HCT116 (cell line): ENCODE measurements around the gene ALX4.

Experiments used
- ATF3 ChIP-seq: IDR thresholded peaks from 2 replicates; pipeline ENCODE4 v1.6.1; 2012
- ELF1 ChIP-seq: IDR thresholded peaks from 2 replicates; pipeline ENCODE4 v1.6.1; 2012; ENCODE audit warnings: low read depth, borderline replicate concordance
- EZH2 ChIP-seq: fragments of 200-600 bp; sonication (generic); IDR thresholded peaks from 2 replicates; pipeline ENCODE4 v1.6.1; 2017; ENCODE audit warnings: antibody characterized with exemption, mixed run types
- EZH2phosphoT487 ChIP-seq: fragments of 200-600 bp; IDR thresholded peaks from 2 replicates; pipeline ENCODE4 v1.6.1; 2018; ENCODE audit warnings: antibody characterized with exemption, borderline replicate concordance
- FOSL1 ChIP-seq: IDR thresholded peaks from 2 replicates; pipeline ENCODE4 v1.6.1; 2012; ENCODE audit warnings: low read depth
- MAX ChIP-seq: IDR thresholded peaks from 2 replicates; pipeline ENCODE4 v1.6.1; 2012
- POLR2A ChIP-seq: IDR thresholded peaks from 2 replicates; pipeline ENCODE4 v1.7.0; 2011; ENCODE audit warnings: borderline replicate concordance; ENCODE audit not compliant: insufficient read depth, insufficient read length; ENCODE audit errors: extremely low read depth
- POLR2AphosphoS5 ChIP-seq: IDR thresholded peaks from 2 replicates; pipeline ENCODE4 v1.6.1; 2011; ENCODE audit warnings: mild to moderate bottlenecking, low read depth, low read length, moderate library complexity
- RAD21 ChIP-seq: IDR thresholded peaks from 2 replicates; pipeline ENCODE4 v1.6.1; 2012; ENCODE audit warnings: low read depth, mild to moderate bottlenecking
- SIN3A ChIP-seq: IDR thresholded peaks from 2 replicates; pipeline ENCODE4 v1.6.1; 2012; ENCODE audit warnings: low read depth
- SP1 ChIP-seq: IDR thresholded peaks from 2 replicates; pipeline ENCODE4 v1.6.1; 2012; ENCODE audit warnings: low read depth
- YY1 ChIP-seq: IDR thresholded peaks from 2 replicates; pipeline ENCODE4 v1.6.1; 2011; ENCODE audit warnings: low read length, low read depth, moderate library complexity, mild to moderate bottlenecking; ENCODE audit not compliant: insufficient replicate concordance; ENCODE audit errors: extremely low read depth
- ZFX ChIP-seq: fragments of 450-650 bp; IDR thresholded peaks from 2 replicates; pipeline ENCODE4 v1.6.1; 2017
- TF ChIP-seq, protein P1 (sequence below), 3 experiments: fragments of 200-600 bp in 1 of 3; sonication (generic) in 1 of 3; IDR thresholded peaks in 2 of 3; conservative IDR thresholded peaks in 1 of 3; 2 replicates each; pipeline ENCODE4 v1.5.1; 2012 to 2017; ENCODE audit warnings: low read depth in 2 of 3, low read length in 2 of 3, antibody characterized with exemption in 1 of 3, borderline replicate concordance in 1 of 3, control low read depth in 1 of 3, mild to moderate bottlenecking in 1 of 3, mixed read lengths in 1 of 3, mixed run types in 1 of 3, moderate library complexity in 1 of 3; ENCODE audit not compliant: insufficient read depth in 1 of 3

DNA sequence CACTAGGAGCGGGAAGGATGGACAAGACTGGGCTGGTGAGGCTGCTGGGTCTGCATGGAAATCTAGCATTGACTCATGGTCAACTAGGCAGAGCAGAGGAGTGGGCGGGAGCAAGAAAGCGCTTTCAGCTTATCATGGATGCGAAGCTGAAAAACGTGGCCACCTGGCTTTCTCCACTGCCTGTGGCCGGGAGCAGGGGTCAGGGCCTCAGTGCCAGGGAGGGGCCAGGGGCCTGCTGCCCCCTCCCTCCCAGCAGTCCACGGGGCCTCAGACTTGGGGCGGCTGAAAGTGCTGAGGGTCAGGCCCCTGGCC is 45.5 kb downstream of the ALX4 start:
- TF ChIP-seq, protein P1, sequence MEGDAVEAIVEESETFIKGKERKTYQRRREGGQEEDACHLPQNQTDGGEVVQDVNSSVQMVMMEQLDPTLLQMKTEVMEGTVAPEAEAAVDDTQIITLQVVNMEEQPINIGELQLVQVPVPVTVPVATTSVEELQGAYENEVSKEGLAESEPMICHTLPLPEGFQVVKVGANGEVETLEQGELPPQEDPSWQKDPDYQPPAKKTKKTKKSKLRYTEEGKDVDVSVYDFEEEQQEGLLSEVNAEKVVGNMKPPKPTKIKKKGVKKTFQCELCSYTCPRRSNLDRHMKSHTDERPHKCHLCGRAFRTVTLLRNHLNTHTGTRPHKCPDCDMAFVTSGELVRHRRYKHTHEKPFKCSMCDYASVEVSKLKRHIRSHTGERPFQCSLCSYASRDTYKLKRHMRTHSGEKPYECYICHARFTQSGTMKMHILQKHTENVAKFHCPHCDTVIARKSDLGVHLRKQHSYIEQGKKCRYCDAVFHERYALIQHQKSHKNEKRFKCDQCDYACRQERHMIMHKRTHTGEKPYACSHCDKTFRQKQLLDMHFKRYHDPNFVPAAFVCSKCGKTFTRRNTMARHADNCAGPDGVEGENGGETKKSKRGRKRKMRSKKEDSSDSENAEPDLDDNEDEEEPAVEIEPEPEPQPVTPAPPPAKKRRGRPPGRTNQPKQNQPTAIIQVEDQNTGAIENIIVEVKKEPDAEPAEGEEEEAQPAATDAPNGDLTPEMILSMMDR (IDR thresholded peaks at IDR 0.05 in 2 of 3, conservative IDR thresholded peaks at IDR 0.05 in 1 of 3; ENCODE audit: borderline replicate concordance in 1 of 3, insufficient read depth in 1 of 3, low read depth in 2 of 3, low read length in 2 of 3): no peak
- TF ChIP-seq POLR2AphosphoS5: no peak
- no peak for TF ChIP-seq ZFX
- TF ChIP-seq YY1: no peak
- no peak for TF ChIP-seq ELF1
- TF ChIP-seq POLR2A: no peak
- no peak for TF ChIP-seq MAX
- TF ChIP-seq SIN3A: no peak
- TF ChIP-seq EZH2: no peak
- no peak for TF ChIP-seq ATF3
- no peak for TF ChIP-seq FOSL1
- TF ChIP-seq EZH2phosphoT487: no peak
- no peak for TF ChIP-seq RAD21
- no peak for TF ChIP-seq SP1
